A549 (cell line): ENCODE results near the gene NLK.

Experiments
- CHD4 ChIP-seq: fragments of 200-600 bp; sonication (generic); IDR thresholded peaks from 2 replicates; pipeline ENCODE4 v1.6.1; 2016; ENCODE audit warnings: antibody characterized with exemption, mild to moderate bottlenecking, borderline replicate concordance
- CTCF ChIP-seq: fragments of >200 bp; sonication (Bioruptor Twin); formaldehyde crosslinking; IDR thresholded peaks from 3 replicates; pipeline ENCODE4 v1.5.1; 2016
- FOSB ChIP-seq: fragments of 250-450 bp; sonication (Bioruptor Pico); IDR thresholded peaks from 2 replicates; pipeline ENCODE4 v1.5.0; 2020; ENCODE audit warnings: mild to moderate bottlenecking, moderate library complexity
- MYC ChIP-seq: IDR thresholded peaks from 2 replicates; pipeline ENCODE4 v1.6.1; 2012; ENCODE audit warnings: mild to moderate bottlenecking, inconsistent platforms, low read length, improper control_type of control experiment, borderline replicate concordance
- NPAS2 ChIP-seq: fragments of 250-450 bp; sonication (Bioruptor Pico); IDR thresholded peaks from 2 replicates; pipeline ENCODE4 v1.8.0; 2022; ENCODE audit warnings: mild to moderate bottlenecking, moderate library complexity, borderline replicate concordance
- POLR2A ChIP-seq: IDR thresholded peaks from 2 replicates; pipeline ENCODE4 v1.6.1; 2012; ENCODE audit warnings: mild to moderate bottlenecking, low read length
- RFX5 ChIP-seq: fragments of 450-650 bp; IDR thresholded peaks from 2 replicates; pipeline ENCODE4 v1.7.1; 2014; ENCODE audit warnings: antibody characterized with exemption, mild to moderate bottlenecking, moderate library complexity

GRCh38 chr17:28201315-28201714 is 158.8 kb downstream of the NLK start:
- TF ChIP-seq CTCF (no peak), CHD4 (no peak), RFX5 (no peak), FOSB (no peak), MYC (no peak), NPAS2 (no peak), POLR2A (no peak)
